NCI-H345 (cell line): ENCODE data around the gene RHBDL3.
"Not testable (repeated sequence)": the region's sequence is repeated elsewhere in the genome, so short reads cannot be mapped to it uniquely, and the experiment has no call there.

Source experiments
- DNase-seq: peaks from one replicate; lab custom pipeline; 2025; lab: John Stamatoyannopoulos, UW

Gene RHBDL3, protein sequence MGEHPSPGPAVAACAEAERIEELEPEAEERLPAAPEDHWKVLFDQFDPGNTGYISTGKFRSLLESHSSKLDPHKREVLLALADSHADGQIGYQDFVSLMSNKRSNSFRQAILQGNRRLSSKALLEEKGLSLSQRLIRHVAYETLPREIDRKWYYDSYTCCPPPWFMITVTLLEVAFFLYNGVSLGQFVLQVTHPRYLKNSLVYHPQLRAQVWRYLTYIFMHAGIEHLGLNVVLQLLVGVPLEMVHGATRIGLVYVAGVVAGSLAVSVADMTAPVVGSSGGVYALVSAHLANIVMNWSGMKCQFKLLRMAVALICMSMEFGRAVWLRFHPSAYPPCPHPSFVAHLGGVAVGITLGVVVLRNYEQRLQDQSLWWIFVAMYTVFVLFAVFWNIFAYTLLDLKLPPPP

DNA sequence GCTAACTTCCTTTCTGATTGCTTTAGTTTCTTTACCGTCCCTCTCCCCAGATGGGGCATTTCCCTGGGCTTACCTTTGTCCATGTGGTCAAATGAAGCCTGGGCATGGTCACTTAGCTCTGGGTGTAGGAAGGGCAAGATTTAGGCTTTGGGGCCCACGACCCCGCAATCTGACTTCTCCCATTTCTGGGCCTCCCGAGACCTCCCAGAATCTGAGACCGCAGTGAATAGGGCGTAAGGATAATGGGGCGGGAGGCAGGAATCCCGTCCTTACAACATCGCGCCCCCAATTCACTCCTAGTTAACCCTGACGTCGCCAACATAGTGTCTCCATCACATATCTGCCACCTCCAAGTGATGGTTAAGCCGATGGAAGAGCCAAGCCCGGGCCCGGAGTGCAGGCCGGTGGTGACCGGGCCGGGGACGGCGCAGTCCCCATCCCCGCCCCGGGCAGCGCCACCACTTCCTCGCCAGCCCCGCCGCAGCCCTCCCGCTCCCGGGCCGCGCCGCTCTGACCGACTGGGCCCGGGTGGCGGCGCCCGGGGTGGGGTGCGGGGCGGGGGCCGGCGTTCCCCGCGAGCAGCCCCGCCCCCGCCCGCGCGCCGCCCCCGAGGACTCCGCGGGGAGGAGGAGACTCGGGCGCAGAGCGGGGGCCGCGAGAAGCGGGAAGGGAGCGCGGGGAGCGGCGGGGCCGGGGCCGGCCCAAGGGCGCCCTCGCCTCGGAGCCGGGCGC lies at the start of gene RHBDL3:
RHBDL3 (plus strand) TSS at position 641 of the 732 bp plus-strand sequence. CDS start 358 bp downstream, outside the sequence.
- peak; percentile 13 for DNase-seq

DNA sequence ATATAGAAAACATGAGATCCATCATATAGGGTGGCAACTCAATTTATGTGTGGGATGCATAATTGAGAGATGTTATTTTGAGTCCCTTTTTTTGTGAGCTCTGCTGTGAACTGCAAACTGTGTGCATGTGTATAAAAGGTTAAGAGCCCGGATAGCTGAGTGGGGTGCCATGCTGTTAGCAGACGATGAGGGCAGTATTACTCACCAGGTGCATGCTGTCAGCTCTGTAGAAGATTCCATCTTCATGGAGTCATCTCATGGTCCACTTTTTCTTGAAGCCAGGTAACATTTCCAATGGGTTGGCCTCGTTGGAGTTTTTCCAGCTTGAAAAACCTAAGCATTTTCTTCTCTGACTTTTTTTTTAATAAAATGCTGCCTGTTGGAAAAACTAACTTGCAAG lies 43.0 kb upstream of the RHBDL3 start:
- no peak for DNase-seq

DNA sequence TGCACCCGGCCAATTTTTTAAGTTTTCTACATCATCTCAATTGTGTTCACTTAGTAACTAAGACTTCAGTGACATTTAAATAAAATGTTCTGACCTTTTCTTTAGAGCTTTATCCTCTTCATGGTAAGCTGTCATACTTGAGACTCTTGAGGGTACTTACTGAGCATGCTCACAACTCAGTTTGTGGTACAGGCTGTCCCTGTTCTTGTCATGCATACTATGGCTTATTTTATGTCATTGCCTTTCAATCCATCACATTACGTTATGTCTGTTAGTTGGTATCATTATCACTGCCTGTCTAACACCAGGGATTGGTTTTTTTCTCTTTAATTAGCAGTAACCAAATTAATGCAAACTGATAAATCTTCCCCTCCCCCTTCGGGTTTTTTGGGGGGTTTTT lies 41.9 kb upstream of the RHBDL3 start:
- no peak for DNase-seq

DNA sequence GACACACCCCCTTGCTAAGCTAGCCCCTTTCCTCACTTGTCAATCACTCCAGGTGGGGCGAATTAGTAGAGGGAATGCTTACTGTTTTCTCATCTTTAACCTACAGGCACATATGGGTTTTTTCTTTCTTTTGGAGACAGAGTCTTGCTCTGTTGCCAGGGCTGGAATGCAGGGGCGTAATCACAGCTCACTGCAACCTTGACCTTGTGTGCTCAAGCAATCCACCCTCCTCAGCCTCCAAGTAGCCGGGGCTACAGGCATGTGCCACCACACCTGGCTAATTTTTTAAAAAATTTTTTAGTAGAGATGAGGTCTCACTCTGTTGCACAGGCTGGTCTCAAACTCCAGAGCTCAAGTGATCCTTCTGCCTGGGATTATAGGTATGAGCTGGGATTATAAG lies 38.7 kb upstream of the RHBDL3 start:
- DNase-seq = no peak

DNA sequence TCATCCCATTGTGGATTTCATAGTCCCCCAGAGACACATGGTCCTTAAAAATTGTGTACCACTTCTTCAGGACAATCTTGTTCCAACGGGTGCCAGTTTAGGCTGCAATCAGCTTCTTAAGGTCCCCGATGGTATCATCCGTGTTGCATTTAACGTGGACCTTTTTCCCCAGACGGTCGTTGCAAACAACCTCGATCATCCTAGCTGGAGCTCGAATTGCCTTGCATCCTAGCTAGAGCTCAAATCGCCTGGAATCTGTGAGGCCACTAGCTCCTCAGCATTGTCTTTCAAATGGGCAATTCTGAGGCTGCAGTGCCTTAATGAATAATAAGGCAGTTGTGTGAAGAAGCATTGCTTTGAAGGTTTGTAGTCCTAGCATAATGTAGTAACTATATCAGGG lies 37.7 kb upstream of the RHBDL3 start:
- no peak for DNase-seq

DNA sequence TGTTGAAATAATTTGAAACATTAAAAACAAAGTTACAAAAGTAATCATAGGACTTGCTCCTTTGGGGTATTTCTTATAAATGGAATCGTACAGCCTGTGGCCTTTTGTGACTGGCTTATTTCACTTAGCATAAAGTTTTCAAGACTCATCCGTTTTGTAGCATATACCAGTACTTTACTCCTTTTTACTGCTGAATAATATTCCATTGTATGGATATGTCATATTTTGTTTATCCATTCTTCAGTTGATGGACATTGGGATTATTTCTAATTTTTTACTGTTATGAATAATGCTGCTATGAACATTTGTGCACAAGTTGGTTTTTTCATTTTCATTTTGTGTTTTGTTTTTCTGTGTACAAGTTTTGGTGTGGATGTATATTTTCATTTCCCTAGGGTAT lies 30.0 kb upstream of the RHBDL3 start:
- DNase-seq = no peak

DNA sequence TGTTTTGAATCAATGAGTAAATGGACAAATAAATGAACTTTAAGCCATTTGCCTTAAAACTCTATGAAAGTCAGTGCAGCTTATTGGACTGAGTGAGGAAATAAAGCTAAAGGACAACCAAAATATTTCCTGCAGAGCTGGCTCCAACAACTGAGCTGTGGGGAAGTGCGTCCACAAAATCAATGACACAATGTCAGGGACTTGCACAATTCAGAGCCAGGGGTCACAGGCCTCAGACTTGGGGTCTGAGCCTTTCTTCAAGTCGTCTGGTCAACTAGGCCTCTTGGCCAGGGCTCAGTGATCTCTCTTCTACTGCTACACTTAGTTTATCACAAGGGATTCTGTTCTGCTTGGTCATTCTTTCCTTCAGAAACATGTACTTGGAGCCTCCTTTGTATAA lies 26.2 kb upstream of the RHBDL3 start:
- no peak for DNase-seq

DNA sequence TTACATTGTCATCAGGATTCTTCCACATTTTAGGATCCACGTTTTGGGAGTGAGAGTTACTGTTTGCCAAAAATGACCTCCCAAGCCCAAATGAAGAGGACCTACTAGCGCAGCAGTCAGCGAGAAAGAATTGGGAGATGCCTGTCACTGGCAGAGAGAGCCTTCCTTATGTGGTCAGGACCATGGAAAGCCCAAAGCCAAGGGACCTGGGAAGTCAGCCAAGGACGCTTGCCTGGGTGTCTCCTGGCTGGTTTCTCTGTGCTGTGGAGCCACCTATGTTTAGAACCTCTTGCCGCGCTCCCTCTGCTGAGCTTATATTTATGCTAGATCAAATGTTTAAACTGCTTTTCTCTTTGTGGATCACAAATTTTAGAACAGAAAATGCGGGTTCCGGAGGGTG lies 24.9 kb upstream of the RHBDL3 start:
- no peak for DNase-seq

DNA sequence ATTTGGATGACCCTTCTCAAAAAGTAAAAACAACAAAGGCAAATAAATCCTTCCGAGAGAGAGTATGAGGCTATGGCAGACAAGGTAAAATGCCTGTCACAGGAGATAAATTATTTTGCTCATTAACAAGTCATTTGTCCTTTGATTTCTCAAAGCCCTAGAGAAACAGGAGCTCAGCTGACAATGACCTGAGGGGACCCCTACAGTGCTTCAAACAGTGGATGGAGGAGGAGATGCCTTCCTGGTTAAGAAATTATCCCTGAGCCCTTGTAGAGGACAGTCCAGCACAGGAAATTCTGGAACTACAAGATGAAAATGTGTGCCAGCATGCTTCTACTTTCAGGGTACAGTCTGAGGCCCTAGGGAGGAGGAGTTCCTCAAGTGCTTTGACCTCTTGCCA lies 24.0 kb upstream of the RHBDL3 start:
- DNase-seq = no peak

DNA sequence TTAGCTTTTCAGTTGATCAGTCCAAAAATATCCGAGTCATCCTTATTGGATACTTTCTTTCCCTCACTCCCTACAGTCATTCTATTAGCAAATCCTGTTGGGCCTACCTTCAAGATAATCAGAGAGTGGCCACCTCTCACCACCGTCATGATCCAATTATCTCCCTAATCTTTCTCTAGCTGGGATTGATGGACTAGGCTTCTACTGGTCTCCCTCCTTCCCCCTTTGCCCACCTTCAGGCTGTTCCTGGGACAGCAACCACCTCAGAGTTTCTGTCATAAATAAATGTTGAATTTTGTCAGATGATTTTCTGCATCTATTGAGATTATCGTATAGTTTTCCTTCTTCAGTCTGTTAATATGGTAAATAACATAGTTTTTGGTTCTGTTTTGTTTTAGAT lies 16.2 kb upstream of the RHBDL3 start:
- no peak for DNase-seq

DNA sequence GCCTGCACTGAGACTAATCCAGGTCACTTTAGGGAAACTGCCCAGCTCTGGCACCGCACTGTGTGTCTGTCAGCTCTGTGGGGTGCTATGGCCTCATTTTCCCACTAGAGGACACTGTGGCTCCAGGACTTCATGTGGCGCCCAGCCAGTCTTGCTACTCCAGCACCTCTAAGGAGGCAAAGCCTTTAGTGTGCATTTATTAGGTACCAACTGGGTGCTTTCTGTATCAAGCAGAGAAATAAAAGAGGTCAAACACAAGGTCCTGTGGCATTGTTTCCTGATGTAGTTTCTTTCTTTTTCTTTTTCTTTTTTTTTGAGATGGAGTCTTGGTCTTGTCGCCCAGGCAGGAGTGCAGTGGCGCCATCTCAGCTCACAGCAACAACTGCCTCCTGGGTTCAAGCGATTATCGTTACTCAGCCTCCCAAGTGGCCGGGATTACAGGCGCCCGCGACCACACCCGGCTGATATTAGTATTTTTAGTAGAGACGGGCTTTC lies 12.5 kb upstream of the RHBDL3 start:
- DNase-seq = peak; percentile 69

DNA sequence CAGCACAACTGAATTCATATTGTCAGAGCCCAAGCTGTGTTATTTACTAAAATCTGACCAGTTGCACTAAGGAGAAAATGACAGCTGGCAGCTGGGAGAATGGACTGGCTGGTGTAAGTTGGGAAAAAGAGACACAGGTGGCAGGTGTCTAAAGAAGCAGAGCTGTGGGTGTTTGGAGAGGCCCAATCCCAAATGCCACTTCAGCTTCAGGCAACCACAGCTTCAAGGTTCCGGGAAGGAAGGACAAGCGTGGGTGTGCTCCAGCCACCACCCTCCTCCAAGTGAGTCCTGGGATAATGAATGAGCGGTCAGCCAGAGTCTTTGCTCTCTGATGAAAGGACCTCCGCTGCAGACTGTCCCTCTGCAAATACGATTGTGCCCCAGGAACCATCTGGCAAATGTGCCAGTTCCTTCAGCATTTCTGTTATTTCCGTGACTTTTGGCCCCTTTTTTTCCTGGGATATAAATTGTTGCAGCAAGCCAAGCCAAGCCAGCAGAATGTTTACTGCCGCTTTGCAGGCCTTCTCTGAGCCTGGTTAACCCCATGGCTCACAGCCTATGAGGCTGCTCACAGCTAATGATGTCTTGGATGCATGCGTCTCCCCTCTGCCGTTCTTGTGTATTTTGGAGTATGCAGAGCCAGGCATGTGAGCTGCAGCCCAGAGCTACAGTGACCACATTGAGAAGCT lies 9.5 kb upstream of the RHBDL3 start:
- DNase-seq = no peak

DNA sequence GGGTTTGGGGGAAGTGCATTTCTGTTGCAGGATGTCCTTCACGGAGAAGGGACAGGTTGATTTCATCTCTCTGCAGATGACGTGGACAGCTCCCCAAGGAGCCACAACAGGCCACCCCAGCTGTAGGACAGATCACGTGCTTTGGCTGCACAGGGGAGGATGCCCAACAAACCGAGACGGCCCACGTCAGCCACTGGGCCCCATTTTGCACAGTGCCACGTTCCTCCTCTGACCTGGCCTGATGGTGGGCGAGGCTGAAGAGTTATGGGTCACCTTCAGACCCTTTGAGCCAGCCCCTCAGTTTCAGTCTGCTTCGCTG lies 9.0 kb upstream of the RHBDL3 start:
- DNase-seq = no peak

DNA sequence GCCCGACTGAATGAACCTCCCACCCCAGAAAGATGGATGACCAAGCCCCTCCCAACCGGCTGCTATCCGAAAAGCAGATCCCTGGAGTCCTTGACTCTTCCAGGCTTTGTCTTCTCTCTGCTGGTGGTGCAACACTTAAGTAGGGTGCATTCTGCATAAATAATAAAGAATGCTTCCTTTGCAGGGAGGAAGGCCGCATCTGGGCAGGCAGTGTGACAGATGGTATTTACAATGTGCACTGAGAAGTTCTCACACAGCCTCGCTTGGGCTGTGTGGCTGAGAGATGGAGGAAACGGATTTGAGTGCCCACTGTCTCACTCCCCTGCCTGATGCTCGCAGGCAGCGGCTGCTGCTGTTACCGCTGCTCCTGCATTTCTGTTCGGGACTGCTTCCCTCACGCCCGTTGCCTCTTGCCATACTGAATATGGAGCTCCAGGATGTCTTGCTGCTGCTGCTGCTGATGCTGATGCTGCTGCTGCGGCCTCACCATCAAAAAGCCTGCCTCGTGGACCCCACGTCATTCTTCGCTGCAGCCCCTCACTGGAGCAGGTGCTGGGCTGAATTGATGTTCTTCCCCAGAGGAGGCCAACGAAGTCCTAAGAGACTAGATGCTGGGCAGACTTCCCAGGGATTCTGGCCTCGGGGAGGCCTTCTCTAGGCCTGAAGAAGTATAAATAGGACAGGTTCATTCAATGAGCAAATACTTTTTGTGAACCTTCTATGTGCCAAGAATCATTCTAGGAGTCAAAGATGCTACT lies 7.1 kb upstream of the RHBDL3 start:
- peak; percentile 55 for DNase-seq

DNA sequence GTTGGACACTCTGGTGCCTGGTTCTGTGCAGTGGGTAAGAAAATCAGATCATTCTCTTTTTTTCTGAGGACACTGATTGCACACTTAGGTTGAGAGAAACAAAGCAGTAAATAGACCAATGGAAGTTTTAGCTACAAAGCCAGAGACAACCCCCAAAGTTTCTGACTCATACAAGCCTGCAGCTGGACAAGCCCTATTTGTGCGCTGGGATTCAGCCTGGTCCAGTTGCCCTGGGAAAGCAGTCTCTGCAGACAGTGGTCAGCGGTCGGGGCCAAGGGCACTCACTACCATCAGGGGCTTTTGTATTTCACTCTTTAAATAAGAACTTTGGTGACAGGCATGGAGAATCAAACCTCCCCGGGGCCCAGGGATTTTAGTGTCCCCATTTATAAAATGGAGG lies 6.0 kb upstream of the RHBDL3 start:
- no peak for DNase-seq

DNA sequence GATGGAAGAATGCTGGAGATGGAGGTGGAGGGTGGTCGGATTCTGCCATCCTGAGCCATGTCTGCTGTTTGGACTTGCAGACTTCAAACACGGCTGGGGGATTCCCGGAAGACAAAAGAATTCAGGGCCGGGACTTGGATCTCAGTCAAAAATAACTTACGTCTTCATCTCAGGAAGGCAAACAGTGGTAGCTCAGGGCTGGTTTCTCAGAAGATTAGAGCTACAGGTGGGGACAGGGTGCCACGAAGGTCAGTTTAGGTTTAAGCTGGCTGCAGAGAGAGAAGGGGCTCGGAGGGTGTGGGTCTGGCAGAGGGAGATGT lies 4.3 kb upstream of the RHBDL3 start:
- no peak for DNase-seq

DNA sequence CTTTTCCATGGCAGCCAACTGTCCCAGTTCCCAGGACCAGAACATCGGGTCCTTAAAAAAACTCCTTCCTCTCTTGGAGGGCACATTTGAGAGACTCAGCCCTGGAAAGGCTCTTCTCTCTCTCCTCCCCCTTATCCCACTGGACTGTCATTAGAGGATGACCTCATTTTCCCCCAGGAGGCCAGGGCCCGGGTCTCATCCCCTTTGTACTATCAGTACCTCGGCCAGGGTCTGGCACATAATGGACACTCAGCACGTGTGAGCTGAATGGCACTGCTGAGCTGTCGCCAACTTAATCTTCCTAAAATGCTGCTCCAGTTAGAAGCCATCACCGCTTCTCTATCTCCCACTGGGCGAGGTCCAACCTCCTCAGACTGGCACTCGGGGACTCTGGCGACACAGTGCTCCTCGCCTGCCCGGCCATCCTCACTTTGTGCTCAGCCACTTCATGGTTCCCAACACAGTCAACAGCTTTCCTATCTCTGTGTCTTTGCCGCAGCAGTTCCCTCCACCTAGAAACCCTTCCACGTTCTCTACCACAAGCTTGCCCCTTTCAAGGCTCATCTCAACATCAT lies 3.6 kb upstream of the RHBDL3 start:
- no peak for DNase-seq

DNA sequence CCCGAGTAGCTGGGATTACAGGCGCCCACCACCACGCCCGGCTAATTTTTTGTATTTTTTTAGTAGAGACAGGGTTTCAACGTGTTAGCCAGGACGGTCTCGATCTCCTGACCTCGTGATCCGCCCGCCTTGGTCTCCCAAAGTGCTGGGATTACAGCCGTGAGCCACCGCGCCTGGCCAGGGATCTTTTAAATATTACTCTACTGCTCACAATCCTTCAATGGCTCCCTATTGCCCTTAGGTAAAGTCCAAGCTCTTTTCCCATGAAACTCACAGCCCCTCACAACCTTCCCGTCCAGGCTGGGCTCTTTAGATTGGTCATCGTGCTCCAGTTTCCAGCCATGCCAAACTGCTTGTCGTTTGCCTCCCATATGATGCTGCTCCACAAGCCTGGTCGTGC lies 2.1 kb upstream of the RHBDL3 start:
- not testable (repeated sequence) for DNase-seq

DNA sequence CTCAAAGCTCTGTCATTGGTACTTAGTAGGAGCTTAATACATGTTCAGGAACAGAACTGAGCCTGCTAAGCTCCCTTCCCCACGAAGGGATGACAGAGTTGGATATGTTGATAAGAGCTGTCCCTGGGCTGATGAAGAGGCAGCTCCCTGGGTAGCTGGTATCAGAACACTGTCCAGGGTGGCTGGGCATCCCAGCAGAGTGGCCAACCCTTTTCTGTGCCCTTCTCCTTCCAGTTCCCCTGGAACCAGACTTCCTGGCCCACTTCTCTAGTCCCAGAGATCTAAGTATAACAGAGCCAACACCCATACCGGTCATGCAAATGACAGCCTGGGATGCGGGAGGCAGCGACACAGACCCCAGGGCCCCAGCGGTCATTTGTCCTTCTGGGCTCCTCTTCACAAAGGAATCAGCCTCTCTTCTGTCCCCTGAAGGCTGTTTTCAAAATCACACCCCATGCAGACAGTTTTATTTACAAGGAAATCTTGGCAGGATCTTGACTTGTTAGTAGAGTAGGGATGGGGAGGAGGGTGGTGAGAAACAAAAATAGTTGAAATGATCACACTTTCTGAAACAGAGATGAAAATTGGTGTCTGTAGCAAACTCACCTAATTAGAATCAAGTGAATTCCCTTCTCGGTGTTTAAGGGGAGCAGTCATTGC lies 1.4 kb upstream of the RHBDL3 start:
- DNase-seq = no peak

DNA sequence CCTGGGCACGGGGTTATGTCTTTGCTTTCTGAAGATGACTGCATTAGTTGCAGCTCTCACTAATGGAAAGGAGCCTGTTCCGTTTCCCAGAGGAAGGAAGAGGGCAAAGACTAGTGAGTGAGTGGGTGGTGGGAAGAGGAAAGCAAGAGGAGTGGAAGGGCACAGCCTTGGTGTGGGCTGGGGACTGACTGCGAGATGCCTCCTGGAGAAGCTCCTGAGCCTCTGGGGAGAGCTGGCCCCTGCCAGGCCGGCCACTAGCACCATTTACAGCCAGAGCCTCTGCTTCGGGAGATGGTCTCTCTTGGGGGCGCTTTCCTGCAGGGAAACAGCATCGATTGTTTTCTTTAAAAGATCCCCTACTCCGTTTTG lies 825 bp upstream of the RHBDL3 start:
- no peak for DNase-seq

DNA sequence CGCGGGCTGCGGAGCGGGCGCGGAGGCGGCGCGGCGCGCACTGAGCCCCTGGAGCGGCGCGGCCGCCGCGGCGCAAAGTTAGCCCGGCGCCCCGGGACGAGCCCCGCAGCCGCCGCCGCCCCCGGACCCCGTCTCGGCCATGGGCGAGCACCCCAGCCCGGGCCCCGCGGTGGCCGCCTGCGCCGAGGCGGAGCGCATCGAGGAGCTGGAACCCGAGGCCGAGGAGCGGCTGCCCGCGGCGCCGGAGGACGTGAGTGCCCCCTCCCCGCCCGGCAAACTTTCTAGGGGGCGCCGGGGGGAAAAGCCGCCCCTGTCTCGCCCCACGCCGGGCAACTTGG lies 388 bp downstream of the RHBDL3 start:
- no peak for DNase-seq
